HepG2 (cell line): ENCODE results near the gene TOMM20. TPM values are rescaled to one million over a fixed set of nuclear protein-coding genes. Genes with fewer than 3 reads are reported as not detected.

Source experiments
- KMT2A ChIP-seq: sonication (generic); formaldehyde crosslinking; IDR thresholded peaks from 2 replicates; pipeline ENCODE4 v1.4.0; 2020; ENCODE audit warnings: missing genetic modification reagents
- MLXIP ChIP-seq: sonication (generic); formaldehyde crosslinking; IDR thresholded peaks from 2 replicates; pipeline ENCODE4 v1.9.0; 2021; ENCODE audit warnings: missing genetic modification reagents, borderline replicate concordance
- PRDM4 ChIP-seq: sonication (generic); formaldehyde crosslinking; IDR thresholded peaks from 2 replicates; pipeline ENCODE4 v1.9.0; 2021; ENCODE audit warnings: missing genetic modification reagents, borderline replicate concordance
- REST ChIP-seq, 2 experiments: IDR thresholded peaks; 2 replicates each; pipeline ENCODE4 v1.6.1; 2011 to 2012; ENCODE audit warnings: low read length in 2 of 2, borderline replicate concordance in 1 of 2, low read depth in 1 of 2, mild to moderate bottlenecking in 1 of 2, moderate library complexity in 1 of 2
- SMARCE1 ChIP-seq: fragments of 450-650 bp; IDR thresholded peaks from 2 replicates; pipeline ENCODE4 v1.6.1; 2017; ENCODE audit warnings: borderline replicate concordance
- TOPORS ChIP-seq: sonication (generic); formaldehyde crosslinking; IDR thresholded peaks from 2 replicates; pipeline ENCODE4 v1.8.0; 2023; ENCODE audit warnings: mild to moderate bottlenecking, missing genetic modification reagents
- ZNF20 ChIP-seq: sonication (generic); formaldehyde crosslinking; IDR thresholded peaks from 2 replicates; pipeline ENCODE4 v1.4.0; 2020; ENCODE audit warnings: mild to moderate bottlenecking, moderate library complexity, missing genetic modification reagents
- ZNF362 ChIP-seq: sonication (generic); formaldehyde crosslinking; IDR thresholded peaks from 2 replicates; pipeline ENCODE4 v1.4.0; 2020; ENCODE audit warnings: missing genetic modification reagents, mild to moderate bottlenecking, borderline replicate concordance
- ZNF512 ChIP-seq: sonication (generic); formaldehyde crosslinking; IDR thresholded peaks from 2 replicates; pipeline ENCODE4 v1.4.0; 2020; ENCODE audit warnings: mild to moderate bottlenecking, missing genetic modification reagents
- ZNF691 ChIP-seq: sonication (generic); formaldehyde crosslinking; IDR thresholded peaks from 2 replicates; pipeline ENCODE4 v1.4.0; 2020; ENCODE audit warnings: missing genetic modification reagents, low read depth, mild to moderate bottlenecking, borderline replicate concordance
- polyA plus RNA-seq, 8 experiments: library from polyadenylated mRNA; depleted of rRNA in 3 of 8; stranded (reverse) in 7 of 8; unstranded in 1 of 8; fragments of >200 nt; fragmentation: Illumina TruSeq in 4 of 8; extraction: Trizol in 4 of 8; gene quantifications; 2 replicates each; pipeline versions ENCODE4 v1.2.1 to v1.2.3, GENCODE V29; 2011 to 2016; ENCODE audit warnings: low read depth in 4 of 8, missing spikeins in 1 of 8, mixed read lengths in 1 of 8; ENCODE audit not compliant: insufficient read depth in 1 of 8
- total RNA-seq, 5 experiments: library from RNA; depleted of rRNA; stranded (reverse); fragments of >200 nt; fragmentation: Illumina TruSeq; extraction: Trizol; gene quantifications; 2 replicates each; pipeline ENCODE4 v1.2.3, GENCODE V29; 2016; ENCODE audit warnings: low read depth in 1 of 5

The TOMM20 gene
- total and polyA plus RNA-seq, 2 of the 13 experiments (the other 11 are each of a cell fraction or from before 2014, with no cell fraction given), result 153 to 376 TPM

GRCh38 chr1:235068158-235069121, 60.2 kb downstream of the TOMM20 start (continued):
- no peak for TF ChIP-seq MLXIP (CRISPR knock-in tag)
- peak; percentile 17; the same call in 1 of the 2 replicates for TF ChIP-seq PRDM4
- no peak; the same call in 1 of the 2 replicates for TF ChIP-seq TOPORS (CRISPR knock-in tag)
- TF ChIP-seq ZNF20, result no peak
- TF ChIP-seq ZNF362 (CRISPR knock-in tag), result no peak
- TF ChIP-seq SMARCE1, result no peak
- TF ChIP-seq REST (IDR thresholded peaks at IDR 0.05; ENCODE audit: borderline replicate concordance in 1 of 2, low read depth in 1 of 2, low read length in 2 of 2), result peak in 1 of 2 experiments; percentile 64; a peak in 1 of 4 replicates
- peak; percentile 8; the same call in 1 of the 2 replicates for TF ChIP-seq ZNF691
- 0 out of 2 replicates have a peak, but pooled peaks have one; percentile 35 for TF ChIP-seq KMT2A (CRISPR knock-in tag)
- TF ChIP-seq ZNF512 (CRISPR knock-in tag), result no peak
